Measurements from ENCODE around the gene LDAH. TPM values are rescaled to one million over a fixed set of nuclear protein-coding genes. Genes with fewer than 3 reads are reported as not detected.

LDAH gene
- total RNA-seq, 1 experiment from 2014 or later = 17.2 TPM

DNA sequence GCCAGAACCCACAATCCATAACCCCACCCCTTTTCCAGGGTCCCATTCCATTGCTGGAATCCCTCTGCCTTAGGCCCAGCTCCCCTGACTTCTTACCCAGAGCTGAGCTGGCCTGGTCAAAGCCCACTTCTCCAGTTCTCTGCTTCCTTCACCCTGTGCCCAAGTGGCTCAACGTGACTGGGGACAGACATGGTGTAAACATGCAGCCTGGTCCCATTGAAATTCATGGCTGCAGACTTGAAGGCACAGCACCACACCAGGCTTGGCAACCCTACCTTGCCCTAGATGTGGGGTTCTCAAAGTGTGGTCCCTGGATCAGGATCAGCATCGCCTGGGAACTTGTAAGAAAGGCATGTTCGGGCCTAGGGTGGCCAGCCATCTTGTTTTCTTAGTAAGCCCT lies 175.7 kb downstream of the LDAH start:
- intact Hi-C loops (cut with micrococcal nuclease; ENCODE audit: unreplicated experiment) = no loop called here
- in situ Hi-C loops (cut with HindIII; ENCODE audit: low pct_unique_long_range_greater_than_20kb, low sequenced_read_pairs) = loop anchor here (25.0 kb wide), 1 partner anchor 210 kb away; the partner anchor contains the start of gene RHOB

DNA sequence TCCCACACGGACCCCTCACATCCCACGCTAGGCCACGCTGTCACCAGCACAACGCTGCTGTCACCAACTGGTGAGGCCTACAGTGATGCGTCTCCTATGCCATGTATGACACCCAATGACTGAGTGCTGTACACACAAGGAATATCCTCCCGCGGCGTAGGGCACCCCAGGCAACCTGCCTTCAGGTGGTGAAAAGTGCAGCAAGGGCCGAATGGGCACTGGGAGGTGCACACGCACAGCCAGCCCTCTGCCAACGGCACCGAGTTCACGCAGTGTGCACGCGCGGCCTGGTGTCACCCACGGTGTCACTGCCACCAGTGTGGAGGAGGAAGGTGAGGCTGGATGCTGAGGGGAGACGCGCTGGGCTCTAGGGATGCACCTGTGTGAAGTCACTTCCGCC lies 176.5 kb downstream of the LDAH start:
- ChIA-PET POLR2A (no interaction called here), CTCF (interaction anchor here (0.6 kb wide), 1 partner anchor 202 kb away, joined by 3 read pairs; no protein-coding TSS in a partner anchor)
- in situ Hi-C loops (cut with HindIII; ENCODE audit: low pct_unique_long_range_greater_than_20kb, low sequenced_read_pairs) (loop anchor here (25.0 kb wide), 1 partner anchor 209 kb away; the partner anchor contains the start of gene RHOB), intact Hi-C loops (cut with micrococcal nuclease; ENCODE audit: unreplicated experiment) (no loop called here)
- H3K4me3 ChIP-seq (ENCODE audit: low read depth in 2 of 2, low read length in 2 of 2) = no peak overlapping the region
- no peaks in the 10 kb centered on the region for H3K27me3 ChIP-seq (ENCODE audit: control insufficient read depth, insufficient read depth, low read length)
- ATAC-seq (no peak), DNase-seq (ENCODE audit: low read depth, low spot score) (no peak)
- no peaks in the 10 kb centered on the region for H3K36me3 ChIP-seq (ENCODE audit: control insufficient read depth, insufficient read depth, low read length)
- H3K4me1 ChIP-seq (ENCODE audit: control insufficient read depth, insufficient read depth, low read length) = peaks cover 5% of the 10 kb centered on the region
- no peaks in the 10 kb centered on the region for H3K9me3 ChIP-seq (ENCODE audit: control insufficient read depth, insufficient read depth, low read depth, low read length)
- TF ChIP-seq POLR2AphosphoS5 (IDR thresholded peaks at IDR 0.05; ENCODE audit: low read depth, low read length) (no peak), SIN3A (IDR thresholded peaks at IDR 0.05; ENCODE audit: borderline replicate concordance, insufficient read depth, low read depth, low read length) (no peak)
- BruUV-seq (replicated peaks) = no TSS peak
- no peak overlapping the region for H3K27ac ChIP-seq (ENCODE audit: low read length)

More for the DNA sequence above, 175.7 kb downstream of the LDAH start:
- Histone ChIP-seq H3K36me3 (ENCODE audit: control insufficient read depth, insufficient read depth, low read length) (no peaks in the 10 kb centered on the region), H3K27me3 (ENCODE audit: control insufficient read depth, insufficient read depth, low read length) (no peaks in the 10 kb centered on the region), H3K4me1 (ENCODE audit: control insufficient read depth, insufficient read depth, low read length) (peaks cover 9% of the 10 kb centered on the region), H3K4me3 (ENCODE audit: low read depth in 2 of 2, low read length in 2 of 2) (no peak overlapping the region), H3K9me3 (ENCODE audit: control insufficient read depth, insufficient read depth, low read depth, low read length) (no peaks in the 10 kb centered on the region), H3K27ac (ENCODE audit: low read length) (no peak overlapping the region)
- TF ChIP-seq POLR2AphosphoS5 (IDR thresholded peaks at IDR 0.05; ENCODE audit: low read depth, low read length) (no peak), TCF7L2 (IDR thresholded peaks at IDR 0.05; ENCODE audit: low read depth, low read length) (no peak), SIN3A (IDR thresholded peaks at IDR 0.05; ENCODE audit: borderline replicate concordance, insufficient read depth, low read depth, low read length) (no peak)
- TF ChIP-seq, protein P1, sequence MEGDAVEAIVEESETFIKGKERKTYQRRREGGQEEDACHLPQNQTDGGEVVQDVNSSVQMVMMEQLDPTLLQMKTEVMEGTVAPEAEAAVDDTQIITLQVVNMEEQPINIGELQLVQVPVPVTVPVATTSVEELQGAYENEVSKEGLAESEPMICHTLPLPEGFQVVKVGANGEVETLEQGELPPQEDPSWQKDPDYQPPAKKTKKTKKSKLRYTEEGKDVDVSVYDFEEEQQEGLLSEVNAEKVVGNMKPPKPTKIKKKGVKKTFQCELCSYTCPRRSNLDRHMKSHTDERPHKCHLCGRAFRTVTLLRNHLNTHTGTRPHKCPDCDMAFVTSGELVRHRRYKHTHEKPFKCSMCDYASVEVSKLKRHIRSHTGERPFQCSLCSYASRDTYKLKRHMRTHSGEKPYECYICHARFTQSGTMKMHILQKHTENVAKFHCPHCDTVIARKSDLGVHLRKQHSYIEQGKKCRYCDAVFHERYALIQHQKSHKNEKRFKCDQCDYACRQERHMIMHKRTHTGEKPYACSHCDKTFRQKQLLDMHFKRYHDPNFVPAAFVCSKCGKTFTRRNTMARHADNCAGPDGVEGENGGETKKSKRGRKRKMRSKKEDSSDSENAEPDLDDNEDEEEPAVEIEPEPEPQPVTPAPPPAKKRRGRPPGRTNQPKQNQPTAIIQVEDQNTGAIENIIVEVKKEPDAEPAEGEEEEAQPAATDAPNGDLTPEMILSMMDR (IDR thresholded peaks at IDR 0.05) = no peak
- TF ChIP-seq, protein P2, sequence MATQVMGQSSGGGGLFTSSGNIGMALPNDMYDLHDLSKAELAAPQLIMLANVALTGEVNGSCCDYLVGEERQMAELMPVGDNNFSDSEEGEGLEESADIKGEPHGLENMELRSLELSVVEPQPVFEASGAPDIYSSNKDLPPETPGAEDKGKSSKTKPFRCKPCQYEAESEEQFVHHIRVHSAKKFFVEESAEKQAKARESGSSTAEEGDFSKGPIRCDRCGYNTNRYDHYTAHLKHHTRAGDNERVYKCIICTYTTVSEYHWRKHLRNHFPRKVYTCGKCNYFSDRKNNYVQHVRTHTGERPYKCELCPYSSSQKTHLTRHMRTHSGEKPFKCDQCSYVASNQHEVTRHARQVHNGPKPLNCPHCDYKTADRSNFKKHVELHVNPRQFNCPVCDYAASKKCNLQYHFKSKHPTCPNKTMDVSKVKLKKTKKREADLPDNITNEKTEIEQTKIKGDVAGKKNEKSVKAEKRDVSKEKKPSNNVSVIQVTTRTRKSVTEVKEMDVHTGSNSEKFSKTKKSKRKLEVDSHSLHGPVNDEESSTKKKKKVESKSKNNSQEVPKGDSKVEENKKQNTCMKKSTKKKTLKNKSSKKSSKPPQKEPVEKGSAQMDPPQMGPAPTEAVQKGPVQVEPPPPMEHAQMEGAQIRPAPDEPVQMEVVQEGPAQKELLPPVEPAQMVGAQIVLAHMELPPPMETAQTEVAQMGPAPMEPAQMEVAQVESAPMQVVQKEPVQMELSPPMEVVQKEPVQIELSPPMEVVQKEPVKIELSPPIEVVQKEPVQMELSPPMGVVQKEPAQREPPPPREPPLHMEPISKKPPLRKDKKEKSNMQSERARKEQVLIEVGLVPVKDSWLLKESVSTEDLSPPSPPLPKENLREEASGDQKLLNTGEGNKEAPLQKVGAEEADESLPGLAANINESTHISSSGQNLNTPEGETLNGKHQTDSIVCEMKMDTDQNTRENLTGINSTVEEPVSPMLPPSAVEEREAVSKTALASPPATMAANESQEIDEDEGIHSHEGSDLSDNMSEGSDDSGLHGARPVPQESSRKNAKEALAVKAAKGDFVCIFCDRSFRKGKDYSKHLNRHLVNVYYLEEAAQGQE (IDR thresholded peaks at IDR 0.05; ENCODE audit: insufficient read depth in 1 of 2, low read depth in 2 of 2, low read length in 1 of 2) = no peak
- POLR2A ChIA-PET = no interaction called here
- DNase-seq (ENCODE audit: low read depth, low spot score) = no peak
- ATAC-seq = no peak
- CTCF ChIA-PET = interaction anchor here (0.6 kb wide), 1 partner anchor 203 kb away, joined by 3 read pairs; no protein-coding TSS in a partner anchor
- BruUV-seq (replicated peaks) = no TSS peak

DNA sequence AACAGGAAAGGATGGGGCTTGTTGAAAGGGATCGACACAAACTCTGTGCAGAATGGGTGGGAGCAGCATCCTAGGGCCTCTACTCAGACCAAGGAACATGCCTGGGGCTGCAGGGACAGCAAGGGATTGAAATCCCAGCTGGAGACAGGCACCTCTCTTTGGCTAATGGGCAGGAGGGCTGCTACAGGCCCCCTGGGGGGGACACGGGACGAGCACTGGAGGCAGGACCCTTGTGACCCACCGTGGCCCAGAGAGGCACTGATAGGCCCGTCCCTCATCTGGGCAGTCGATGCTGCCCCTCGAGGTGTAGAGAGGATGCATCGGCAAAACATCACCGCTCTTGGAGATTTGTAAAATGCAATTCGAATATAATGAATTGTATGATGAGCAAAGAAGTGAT lies 177.1 kb downstream of the LDAH start:
- intact Hi-C loops (cut with micrococcal nuclease; ENCODE audit: unreplicated experiment) = no loop called here
- H3K27ac ChIP-seq (ENCODE audit: low read length) = no peak overlapping the region
- in situ Hi-C loops (cut with HindIII; ENCODE audit: low pct_unique_long_range_greater_than_20kb, low sequenced_read_pairs) = loop anchor here (25.0 kb wide), 1 partner anchor 208 kb away; the partner anchor contains the start of gene RHOB

More for the DNA sequence above, 177.1 kb downstream of the LDAH start:
- ChIA-PET CTCF (no interaction called here), POLR2A (no interaction called here)
- no peaks in the 10 kb centered on the region for H3K27me3 ChIP-seq (ENCODE audit: control insufficient read depth, insufficient read depth, low read length)
- TF ChIP-seq, protein P1 (IDR thresholded peaks at IDR 0.05) = no peak
- TF ChIP-seq, protein P2 (IDR thresholded peaks at IDR 0.05; ENCODE audit: insufficient read depth in 1 of 2, low read depth in 2 of 2, low read length in 1 of 2) = no peak
- no peaks in the 10 kb centered on the region for H3K36me3 ChIP-seq (ENCODE audit: control insufficient read depth, insufficient read depth, low read length)
- DNase-seq (ENCODE audit: low read depth, low spot score) (no peak), ATAC-seq (no peak)
- no TSS peak for BruUV-seq (replicated peaks)
- peaks cover 5% of the 10 kb centered on the region for H3K4me1 ChIP-seq (ENCODE audit: control insufficient read depth, insufficient read depth, low read length)
- no peaks in the 10 kb centered on the region for H3K9me3 ChIP-seq (ENCODE audit: control insufficient read depth, insufficient read depth, low read depth, low read length)
- no peak overlapping the region for H3K4me3 ChIP-seq (ENCODE audit: low read depth in 2 of 2, low read length in 2 of 2)

All from Panc1 (cell line).